Measurements from ENCODE around the gene PIK3R1. TPM values are rescaled to one million over a fixed set of nuclear protein-coding genes. Genes with fewer than 3 reads are reported as not detected.

Gene PIK3R1
- total RNA-seq, 4 donors from 2014 or later: 44.9 to 222 (median 81.6) TPM

- Histone ChIP-seq H3K36me3 (peaks cover 0 to 18% (median 4%) of the 10 kb centered on the region in 4 donors), H3K9me3 (no peaks in the 10 kb centered on the region), H3K4me3 (no peak overlapping the region), H3K27ac (peak overlapping the region in 1 of 4 donors; percentile 68), H3K4me1 (peaks cover 32 to 100% (median 81%) of the 10 kb centered on the region in 4 donors), H3K27me3 (no peaks in the 10 kb centered on the region)
- TF ChIP-seq POLR2A (IDR thresholded peaks at IDR 0.05): no peak
- in situ Hi-C loops (cut with MboI; ENCODE audit: low pct_ligation_motif_present in 1 of 4, low pct_unique_long_range_greater_than_20kb in 1 of 4, low sequenced_read_pairs in 3 of 4): no loop called here
- WGBS, 2 donors (ENCODE audit: low coverage in 1 of 2): 47 to 57% methylated on average over 7 of the region's 7 CpGs
- intact Hi-C loops (cut with DNase I; ENCODE audit: low total_unique reads): no loop called here
- DNase-seq: no peak
These were observed 12.1 kb downstream of the PIK3R1 start for GRCh38 chr5:68227532-68228160.

GRCh38 chr5:68229416-68229815 is 13.9 kb downstream of the PIK3R1 start:
- Histone ChIP-seq H3K4me3 (no peak overlapping the region), H3K9me3 (no peaks in the 10 kb centered on the region), H3K36me3 (peaks cover 0 to 18% (median 4%) of the 10 kb centered on the region in 4 donors), H3K27ac (peak overlapping the region in 1 of 4 donors; percentile 18), H3K4me1 (peaks cover 23 to 99% (median 72%) of the 10 kb centered on the region in 4 donors), H3K27me3 (no peaks in the 10 kb centered on the region)
- no peak for DNase-seq
- intact Hi-C loops (cut with DNase I; ENCODE audit: low total_unique reads): no loop called here
- in situ Hi-C loops (cut with MboI; ENCODE audit: low pct_ligation_motif_present in 1 of 4, low pct_unique_long_range_greater_than_20kb in 1 of 4, low sequenced_read_pairs in 3 of 4): no loop called here
- WGBS, 2 donors (ENCODE audit: low coverage in 1 of 2): 0 to 51% methylated on average over 2 to 4 of the region's 4 CpGs
- no peak for TF ChIP-seq CTCF (IDR thresholded peaks at IDR 0.05)
- no peak for TF ChIP-seq POLR2AphosphoS5 (IDR thresholded peaks at IDR 0.05)
- no peak for TF ChIP-seq POLR2A (IDR thresholded peaks at IDR 0.05)
- TF ChIP-seq EP300 (IDR thresholded peaks at IDR 0.05; ENCODE audit: low read depth): no peak

- Histone ChIP-seq H3K27me3 (no peaks in the 10 kb centered on the region), H3K27ac (no peak overlapping the region), H3K36me3 (peaks cover 0 to 18% (median 4%) of the 10 kb centered on the region in 4 donors), H3K4me1 (peaks cover 23 to 90% (median 63%) of the 10 kb centered on the region in 4 donors), H3K4me3 (no peak overlapping the region), H3K9me3 (no peaks in the 10 kb centered on the region)
- 50 to 56% methylated on average over 1 of the region's 1 CpG for WGBS, 2 donors (ENCODE audit: low coverage in 1 of 2)
- TF ChIP-seq CTCF (IDR thresholded peaks at IDR 0.05): no peak
- TF ChIP-seq POLR2A (IDR thresholded peaks at IDR 0.05): no peak
- no peak for TF ChIP-seq POLR2AphosphoS5 (IDR thresholded peaks at IDR 0.05)
- TF ChIP-seq EP300 (IDR thresholded peaks at IDR 0.05; ENCODE audit: low read depth): no peak
- in situ Hi-C loops (cut with MboI; ENCODE audit: low pct_ligation_motif_present in 1 of 4, low pct_unique_long_range_greater_than_20kb in 1 of 4, low sequenced_read_pairs in 3 of 4): no loop called here
- intact Hi-C loops (cut with DNase I; ENCODE audit: low total_unique reads): no loop called here
- DNase-seq: no peak
These were observed 14.7 kb downstream of the PIK3R1 start for GRCh38 chr5:68230285-68230684.

- TF ChIP-seq EP300 (IDR thresholded peaks at IDR 0.05; ENCODE audit: low read depth) (no peak), POLR2A (IDR thresholded peaks at IDR 0.05) (no peak), POLR2AphosphoS5 (IDR thresholded peaks at IDR 0.05) (no peak), CTCF (IDR thresholded peaks at IDR 0.05) (no peak)
- H3K27ac ChIP-seq: no peak overlapping the region
- no peak for DNase-seq
- no peaks in the 10 kb centered on the region for H3K27me3 ChIP-seq
- H3K4me3 ChIP-seq: no peak overlapping the region
- intact Hi-C loops (cut with DNase I; ENCODE audit: low total_unique reads): no loop called here
- H3K4me1 ChIP-seq: peaks cover 12 to 85% (median 55%) of the 10 kb centered on the region in 4 donors
- in situ Hi-C loops (cut with MboI; ENCODE audit: low pct_ligation_motif_present in 1 of 4, low pct_unique_long_range_greater_than_20kb in 1 of 4, low sequenced_read_pairs in 3 of 4): no loop called here
- 64 to 76% methylated on average over 3 to 5 of the region's 5 CpGs for WGBS, 2 donors (ENCODE audit: low coverage in 1 of 2)
- H3K36me3 ChIP-seq: peaks cover 0 to 14% (median 3%) of the 10 kb centered on the region in 4 donors
- H3K9me3 ChIP-seq: no peaks in the 10 kb centered on the region
These were observed 16.0 kb downstream of the PIK3R1 start for GRCh38 chr5:68231414-68232076.
